HG03439 (cell line): ENCODE results near the gene TRPM7.
"Not testable (repeated sequence)": the region's sequence is repeated elsewhere in the genome, so short reads cannot be mapped to it uniquely, and the experiment has no call there.

Source experiments
- ATAC-seq: cut with Tn5 transposase; IDR thresholded peaks from one replicate; pipeline ENCODE4 v1.9.1; 2021; ENCODE audit warnings: mild to moderate bottlenecking, moderate library complexity; ENCODE audit not compliant: unreplicated experiment

Gene TRPM7

DNA sequence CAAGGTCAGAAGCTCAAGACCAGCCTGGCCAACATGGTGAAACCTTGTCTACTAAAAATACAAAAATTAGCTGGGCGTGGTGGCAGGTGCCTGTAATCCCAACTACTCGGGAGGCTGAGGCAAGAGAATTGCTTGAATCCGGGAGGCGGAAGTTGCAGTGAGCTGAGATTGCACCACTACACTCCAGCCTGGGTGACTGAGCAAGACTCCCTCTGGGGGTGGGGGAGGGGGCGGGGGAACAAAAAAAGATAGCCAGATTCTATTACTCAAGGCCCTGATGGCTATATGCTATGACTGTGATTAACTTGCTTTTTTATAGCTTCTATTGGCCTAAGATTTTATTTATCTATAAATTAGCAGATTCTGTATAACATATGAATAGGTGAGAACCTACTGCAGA is 112.8 kb downstream of the TRPM7 start:
- not testable (repeated sequence) for ATAC-seq

DNA sequence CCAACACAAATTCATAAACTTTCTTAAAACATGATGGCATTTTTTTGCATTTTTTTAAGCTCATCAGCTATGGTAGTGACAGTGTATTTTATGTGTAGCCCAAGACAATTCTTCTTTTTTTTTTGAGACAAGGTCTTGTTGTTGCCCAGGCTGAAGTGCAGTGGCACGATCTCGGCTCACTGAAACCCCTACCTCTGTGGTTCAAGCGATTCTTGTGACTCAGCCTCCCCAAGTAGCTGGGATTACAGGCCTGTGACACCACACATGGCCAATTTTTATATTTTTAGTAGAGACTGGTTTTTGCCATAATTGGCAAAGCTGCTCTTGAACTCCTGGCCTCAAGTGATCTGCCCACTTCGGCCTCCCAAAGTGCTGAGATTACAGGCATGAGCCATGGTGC is 122.8 kb downstream of the TRPM7 start:
- ATAC-seq, result no peak

DNA sequence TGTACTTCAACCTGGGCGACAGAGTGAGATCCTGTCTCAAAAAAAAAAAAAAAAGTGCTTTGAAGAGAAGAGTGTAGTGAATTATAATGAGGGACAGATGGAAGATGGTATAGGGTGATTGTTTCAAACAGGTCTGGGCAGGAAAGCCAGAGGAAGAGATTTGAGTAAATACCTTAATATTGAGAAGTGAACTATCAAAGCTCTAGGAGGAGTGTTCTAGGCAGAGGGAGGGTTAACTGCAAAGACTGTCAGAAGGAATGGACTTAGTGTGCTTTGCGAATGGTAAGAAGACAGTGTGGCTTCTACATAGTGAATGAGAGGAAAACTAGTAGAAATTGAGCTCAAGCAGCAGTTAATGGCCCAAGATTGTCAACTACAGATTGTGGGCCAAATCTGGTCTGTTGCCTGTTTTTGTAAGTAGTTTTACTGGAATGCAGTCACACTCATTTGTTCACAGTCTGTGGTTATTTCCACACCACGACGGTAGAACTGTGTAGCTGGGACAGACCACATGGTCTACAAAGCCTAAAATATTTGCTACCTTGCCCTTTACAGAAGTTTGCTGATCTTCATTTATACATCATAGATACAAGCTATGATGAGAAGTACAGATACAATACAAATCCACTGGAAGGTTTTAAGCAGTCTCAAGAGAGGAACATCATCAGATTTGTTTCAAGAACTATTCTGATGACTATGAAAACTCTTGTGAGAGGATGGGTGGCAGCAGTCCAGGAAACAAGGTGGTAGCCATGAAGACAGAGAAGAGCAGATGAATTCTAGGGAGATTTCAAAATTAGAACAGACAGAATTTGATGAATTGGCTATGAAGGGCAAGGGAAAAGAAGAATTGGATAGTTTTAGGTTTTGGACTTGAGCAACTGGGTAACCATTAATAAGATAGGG is 123.6 kb downstream of the TRPM7 start:
- no peak for ATAC-seq

DNA sequence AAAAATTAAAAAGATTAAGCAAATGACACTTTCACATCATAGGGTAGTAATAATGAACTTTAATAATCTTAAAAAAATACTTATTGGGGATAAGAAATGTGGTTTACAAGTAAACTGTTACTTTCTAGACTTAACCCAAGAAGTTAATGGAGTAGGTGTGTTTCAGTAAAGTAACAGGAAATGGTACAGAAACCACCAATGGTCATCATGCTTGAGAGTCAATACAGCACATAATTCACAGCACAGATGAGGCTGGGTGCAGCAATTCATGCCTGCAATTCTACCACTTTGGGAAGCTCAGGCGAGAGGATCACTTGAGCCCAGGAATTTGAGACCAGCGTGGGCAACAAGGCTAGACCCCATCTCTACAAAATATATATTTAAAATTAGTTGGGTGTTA is 128.6 kb downstream of the TRPM7 start:
- ATAC-seq, result no peak

DNA sequence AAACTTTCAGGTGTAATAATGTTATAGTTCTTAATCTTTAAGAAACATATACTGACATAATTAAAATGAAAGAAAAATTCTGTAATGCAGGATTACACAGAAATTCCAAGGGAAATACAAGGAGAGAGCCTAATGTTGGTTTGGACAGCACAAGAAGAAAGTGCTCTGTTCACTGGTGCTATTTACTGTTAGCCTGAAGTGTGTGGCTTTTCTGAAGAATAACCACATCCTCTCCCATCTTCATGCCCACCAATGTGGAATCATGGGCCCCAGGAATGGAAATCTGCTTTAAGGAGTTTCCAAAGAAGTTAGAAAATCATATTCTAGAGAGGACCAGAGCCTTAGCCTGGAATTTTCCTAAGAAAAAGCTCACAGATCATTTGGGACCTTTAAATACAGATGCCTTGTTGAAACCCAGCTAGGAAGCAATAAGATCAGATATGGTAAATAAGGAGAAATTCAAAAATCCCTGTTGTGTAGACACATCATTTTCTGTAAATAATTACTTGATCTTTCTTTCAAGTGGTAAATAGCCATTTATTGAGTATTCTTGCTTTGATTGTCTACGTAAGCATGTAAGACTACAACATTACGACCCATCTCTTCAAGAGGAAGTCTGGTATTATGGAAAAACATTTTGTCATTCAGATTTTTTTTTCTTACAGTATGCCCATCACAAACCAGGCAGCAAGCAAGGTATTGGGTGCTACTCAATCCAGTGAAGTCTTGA is 129.8 kb downstream of the TRPM7 start:
- ATAC-seq, result no peak

DNA sequence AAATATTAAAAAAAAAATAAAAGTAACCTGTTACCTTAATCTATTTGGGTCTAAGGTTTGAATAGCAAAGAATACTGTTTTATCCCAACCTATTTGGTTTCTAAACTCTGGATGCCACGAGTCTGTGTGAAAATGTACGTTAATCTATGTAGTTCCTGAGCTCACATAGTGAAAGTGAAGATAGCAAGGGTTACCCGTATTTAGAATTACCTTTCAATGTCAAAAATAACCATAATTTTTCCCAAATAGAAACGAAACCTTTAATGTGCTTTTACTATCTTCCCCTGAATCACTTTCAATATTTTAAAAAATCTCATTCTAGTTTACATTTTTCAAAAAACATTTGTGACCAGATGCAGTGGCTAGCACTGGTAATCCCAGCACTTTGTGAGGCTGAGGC is 134.4 kb downstream of the TRPM7 start:
- ATAC-seq, result no peak

DNA sequence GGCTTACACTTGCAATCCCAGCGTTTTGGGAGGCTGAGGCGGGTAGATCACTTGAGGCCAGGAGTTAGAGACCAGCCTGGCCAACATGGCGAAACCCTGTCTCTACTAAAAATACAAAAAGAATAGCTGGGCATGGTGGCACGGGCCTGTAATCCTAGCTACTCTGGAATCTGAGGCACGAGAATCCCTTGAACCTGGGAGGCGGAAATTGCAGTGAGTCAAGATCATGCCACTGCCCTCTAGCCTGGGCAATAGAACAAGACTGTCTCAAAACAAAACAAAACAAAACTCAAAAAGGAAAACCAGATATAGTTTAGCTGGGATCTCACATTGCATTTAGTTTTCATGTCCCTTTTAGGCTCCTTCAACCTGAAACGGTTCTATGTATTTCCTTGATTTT is 137.3 kb downstream of the TRPM7 start:
- ATAC-seq, result no peak

DNA sequence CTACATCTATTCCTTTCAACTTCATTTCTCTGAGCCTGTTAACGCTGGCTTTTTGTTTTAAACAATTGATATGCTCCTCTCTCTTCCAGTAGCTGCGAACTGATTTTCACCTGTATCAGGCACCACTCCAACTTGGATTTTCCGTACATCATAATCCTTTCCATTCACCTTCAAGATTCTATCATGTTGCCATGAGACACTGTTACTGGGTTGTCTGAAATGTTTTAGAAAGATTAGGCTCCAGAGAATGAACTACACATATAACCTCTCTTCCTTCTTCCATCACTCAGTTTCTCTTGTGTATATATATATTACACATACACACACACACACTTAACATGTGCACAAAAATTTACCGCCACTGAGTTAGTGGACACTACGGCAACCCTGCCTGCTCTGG is 140.0 kb downstream of the TRPM7 start, which contains the start of gene USP50:
Gene USP50, minus strand, starts transcription at position 101 of the 400 bp plus-strand sequence. CDS start 141 bp downstream, outside the sequence.
- no peak for ATAC-seq

DNA sequence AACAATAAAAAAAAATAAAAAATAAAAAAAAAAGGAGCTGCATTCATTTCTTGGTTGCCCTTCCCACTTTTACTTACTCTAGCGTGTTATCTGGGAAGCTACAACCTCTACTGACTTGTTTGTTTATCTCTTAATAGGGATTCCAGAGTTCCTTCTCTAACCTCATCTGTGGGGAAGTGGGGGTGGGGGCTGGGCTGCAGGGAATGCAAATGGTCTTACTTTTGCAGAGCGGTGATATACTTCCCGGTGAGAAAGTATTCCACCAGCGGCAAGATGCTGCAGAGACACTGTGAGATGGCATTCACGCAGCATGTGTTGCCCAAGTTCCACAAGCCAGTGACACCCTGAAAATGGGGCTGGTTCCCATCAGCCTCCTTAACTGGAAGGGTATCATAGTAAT is 142.2 kb downstream of the TRPM7 start:
- no peak for ATAC-seq

DNA sequence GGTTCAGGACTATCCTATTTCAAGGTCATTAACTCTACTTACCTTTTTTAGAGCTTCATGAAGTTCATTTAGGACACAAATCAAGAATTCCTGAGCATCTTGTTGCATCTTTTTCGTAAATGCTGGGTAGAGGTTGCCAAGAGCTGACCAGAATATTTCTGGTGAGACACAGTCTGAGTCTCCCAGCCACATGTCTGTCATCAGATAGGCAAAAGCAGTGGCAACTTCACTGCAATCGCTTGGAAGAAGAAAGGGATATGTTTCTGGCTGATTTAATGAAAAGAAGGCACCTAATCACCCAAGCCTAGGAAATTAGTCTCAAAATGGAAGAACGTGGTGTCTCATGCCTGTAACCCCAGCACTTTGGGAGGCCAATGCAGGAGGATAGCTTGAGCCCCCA is 143.0 kb downstream of the TRPM7 start:
- no peak for ATAC-seq

DNA sequence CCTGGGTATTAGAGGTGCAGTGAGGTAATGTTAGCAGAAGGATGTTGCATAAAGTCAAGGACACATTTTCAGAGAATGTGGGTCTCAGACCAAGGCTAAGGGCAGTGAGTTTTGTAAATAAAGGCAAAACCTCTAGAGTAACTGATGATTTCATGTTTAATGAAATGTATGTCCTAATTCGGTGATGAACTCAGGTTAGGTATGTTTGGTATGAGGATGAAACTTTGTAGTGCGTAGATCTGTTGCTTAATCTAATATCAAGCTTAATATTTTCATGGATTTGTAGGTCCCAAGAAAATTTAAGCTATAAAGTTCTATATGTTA is 143.7 kb downstream of the TRPM7 start:
- no peak for ATAC-seq

DNA sequence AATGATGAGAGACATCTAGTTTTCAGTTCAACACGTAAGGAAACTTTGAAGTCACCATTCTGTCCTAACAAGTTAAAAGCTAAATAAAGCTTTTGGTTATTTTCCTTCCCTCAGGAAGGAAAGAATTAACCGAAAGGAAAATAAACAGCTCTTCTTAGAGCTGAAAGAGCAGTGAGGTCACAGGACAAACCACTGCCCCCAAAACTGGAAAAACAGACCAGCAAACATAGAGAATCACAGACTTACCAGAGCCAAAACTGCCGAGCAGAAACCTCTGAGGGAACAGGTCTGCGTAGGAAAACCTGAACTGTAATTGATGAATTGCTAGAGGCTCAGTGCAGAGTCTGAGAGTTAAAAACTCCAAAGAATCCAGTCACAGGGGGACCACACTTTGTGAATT is 154.8 kb downstream of the TRPM7 start:
- no peak for ATAC-seq

DNA sequence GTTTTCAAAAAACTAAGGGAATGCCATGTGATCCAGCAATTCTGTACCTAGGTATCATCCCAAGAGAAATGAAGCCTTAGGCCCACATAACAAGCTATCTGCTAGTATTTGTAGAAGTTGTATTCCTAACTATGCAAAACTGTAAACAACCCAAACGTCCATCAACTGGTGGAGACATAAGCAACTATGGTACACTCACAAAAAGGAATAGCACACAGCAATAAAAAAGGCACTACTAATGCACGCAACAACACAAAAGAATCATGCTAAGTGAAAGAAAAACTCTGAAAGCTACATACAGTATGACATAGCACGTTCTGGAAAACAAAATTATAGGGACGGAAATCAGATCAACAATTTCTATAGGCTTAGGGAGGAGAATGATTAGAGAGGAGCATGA is 155.4 kb downstream of the TRPM7 start:
- ATAC-seq, result no peak

DNA sequence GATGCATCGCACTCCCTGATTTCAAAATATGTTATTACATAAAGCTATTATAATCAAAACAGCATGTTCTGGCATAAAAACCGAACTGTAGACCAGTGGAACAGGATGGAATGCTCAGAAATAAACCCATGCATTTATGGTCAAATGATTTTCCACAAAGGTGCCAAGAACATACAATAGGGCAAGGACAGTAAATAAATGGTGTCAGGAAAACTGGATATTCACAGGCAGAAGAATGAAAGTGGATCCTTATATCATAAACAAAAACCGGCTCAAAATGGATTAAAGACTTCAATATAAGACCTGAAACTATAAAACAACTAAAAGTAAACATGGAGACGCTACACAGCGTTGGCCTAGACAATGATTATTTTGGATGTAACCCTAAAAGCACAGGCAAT is 162.7 kb downstream of the TRPM7 start:
- ATAC-seq, result no peak

DNA sequence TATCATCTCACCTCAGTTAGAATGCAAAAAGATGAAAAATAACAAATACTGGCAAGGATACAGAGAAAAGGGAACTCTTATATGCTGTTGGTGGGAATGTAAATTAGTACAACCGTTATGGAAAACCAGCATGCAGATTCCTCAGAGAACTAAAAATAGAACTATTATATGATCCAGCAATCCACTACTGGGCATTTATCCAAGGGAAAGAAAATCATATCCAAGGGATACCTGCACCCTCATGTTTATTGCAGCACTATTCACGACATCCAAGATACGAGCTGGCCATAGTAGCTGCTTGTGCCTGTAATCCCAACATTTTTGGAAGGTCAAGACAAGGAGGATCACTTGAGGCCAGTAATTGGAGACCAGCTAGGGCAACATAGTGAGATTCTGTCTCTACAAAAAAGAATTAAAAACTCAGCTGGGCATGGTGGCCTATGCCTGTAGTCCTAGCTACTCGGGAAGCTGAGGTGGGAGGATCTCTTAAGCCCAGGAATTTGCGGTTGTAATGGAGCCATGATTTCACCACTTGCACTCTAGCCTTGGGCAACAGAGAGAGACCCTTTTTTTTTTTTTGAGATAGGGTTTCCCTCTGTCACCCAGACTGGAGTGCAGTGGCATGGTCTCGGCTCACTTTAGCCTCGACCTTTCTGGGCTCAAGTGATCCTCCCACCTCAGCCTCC is 166.7 kb downstream of the TRPM7 start:
- ATAC-seq, result no peak

DNA sequence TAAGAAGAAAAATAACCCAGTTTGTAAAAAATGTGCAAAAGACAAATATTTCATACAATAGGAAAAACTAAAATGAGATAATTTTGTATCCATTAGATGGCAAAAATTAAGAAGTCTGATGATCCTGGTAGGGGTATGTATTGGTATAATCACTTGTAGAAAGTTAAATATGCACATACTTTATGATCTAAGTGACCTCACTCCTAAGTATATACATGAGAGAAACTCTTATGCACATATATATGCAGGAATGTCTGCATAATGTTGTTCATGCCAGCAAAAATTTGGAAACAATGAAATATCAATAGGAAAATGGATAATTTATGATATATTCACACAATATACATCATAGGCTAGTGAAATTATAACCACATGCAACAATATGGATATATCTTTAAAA is 173.6 kb downstream of the TRPM7 start:
- ATAC-seq, result no peak
